K562 treated with DMSO at 1 percent for 48 hours (cell line): Measurements from ENCODE around the gene RUSC1. TPM values are rescaled to one million over a fixed set of nuclear protein-coding genes. Genes with fewer than 3 reads are reported as not detected.

Source experiments
- total RNA-seq: library from RNA; unstranded; fragments of 300-600 nt; gene quantifications from 2 replicates; pipeline ENCODE4 v1.2.3, GENCODE V29; 2022; ENCODE audit warnings: low replicate concordance; ENCODE audit errors: extremely low read depth

Gene RUSC1, protein sequence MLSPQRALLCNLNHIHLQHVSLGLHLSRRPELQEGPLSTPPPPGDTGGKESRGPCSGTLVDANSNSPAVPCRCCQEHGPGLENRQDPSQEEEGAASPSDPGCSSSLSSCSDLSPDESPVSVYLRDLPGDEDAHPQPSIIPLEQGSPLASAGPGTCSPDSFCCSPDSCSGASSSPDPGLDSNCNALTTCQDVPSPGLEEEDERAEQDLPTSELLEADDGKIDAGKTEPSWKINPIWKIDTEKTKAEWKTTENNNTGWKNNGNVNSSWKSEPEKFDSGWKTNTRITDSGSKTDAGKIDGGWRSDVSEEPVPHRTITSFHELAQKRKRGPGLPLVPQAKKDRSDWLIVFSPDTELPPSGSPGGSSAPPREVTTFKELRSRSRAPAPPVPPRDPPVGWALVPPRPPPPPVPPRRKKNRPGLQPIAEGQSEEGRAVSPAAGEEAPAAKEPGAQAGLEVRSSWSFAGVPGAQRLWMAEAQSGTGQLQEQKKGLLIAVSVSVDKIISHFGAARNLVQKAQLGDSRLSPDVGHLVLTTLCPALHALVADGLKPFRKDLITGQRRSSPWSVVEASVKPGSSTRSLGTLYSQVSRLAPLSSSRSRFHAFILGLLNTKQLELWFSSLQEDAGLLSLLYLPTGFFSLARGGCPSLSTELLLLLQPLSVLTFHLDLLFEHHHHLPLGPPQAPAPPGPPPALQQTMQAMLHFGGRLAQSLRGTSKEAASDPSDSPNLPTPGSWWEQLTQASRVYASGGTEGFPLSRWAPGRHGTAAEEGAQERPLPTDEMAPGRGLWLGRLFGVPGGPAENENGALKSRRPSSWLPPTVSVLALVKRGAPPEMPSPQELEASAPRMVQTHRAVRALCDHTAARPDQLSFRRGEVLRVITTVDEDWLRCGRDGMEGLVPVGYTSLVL
- not detected in 2 replicates for total RNA-seq

DNA sequence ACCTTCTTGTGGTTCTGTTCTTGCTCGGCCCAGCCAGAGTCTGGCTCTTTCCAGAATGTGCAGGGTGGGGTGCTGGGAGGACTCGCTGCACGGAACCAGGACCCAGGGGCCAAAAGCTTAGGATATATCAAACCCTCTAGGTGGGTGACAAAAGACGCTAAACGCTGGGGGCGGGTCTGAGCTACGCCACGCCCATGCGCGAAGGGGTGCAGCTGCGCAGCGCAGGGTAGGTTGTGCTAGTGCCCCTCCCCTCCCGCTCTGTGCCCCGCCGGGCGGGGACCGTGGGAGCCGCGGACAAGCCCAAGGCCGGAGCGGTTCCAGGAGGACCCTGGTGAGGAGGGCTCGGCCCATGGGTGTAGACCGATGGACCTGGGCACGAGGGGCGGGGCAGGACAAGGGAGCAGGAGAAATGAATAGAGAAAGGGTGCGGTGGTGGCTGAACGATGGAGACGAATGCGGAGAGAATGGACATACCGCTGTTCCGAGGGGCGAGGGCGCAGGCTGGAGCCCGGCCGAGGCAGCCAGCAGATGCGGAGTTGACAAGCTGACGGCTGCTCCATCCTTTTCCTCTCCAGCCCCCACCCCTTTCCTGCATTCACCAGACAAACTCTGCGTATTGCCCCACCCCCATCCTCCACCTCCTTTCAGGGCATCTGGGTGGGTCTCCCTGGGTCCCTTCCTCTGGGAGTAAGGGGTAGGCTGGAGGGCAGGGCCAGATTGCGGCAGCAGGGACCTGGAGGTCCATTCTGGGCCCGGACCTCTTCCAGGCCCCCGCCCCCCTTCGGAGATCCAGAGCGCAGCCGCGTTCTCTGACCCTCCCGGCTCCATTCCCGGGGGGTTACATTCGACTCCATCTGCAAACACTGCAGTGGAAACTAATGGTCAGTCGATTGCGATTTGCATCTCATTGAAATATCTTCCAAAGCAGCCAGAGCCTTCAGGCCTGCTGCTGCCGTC is at the start of gene RUSC1:
RUSC1 (plus strand) TSS at position 234 of the 957 bp plus-strand sequence. CDS start 880 bp downstream, outside the sequence.

DNA sequence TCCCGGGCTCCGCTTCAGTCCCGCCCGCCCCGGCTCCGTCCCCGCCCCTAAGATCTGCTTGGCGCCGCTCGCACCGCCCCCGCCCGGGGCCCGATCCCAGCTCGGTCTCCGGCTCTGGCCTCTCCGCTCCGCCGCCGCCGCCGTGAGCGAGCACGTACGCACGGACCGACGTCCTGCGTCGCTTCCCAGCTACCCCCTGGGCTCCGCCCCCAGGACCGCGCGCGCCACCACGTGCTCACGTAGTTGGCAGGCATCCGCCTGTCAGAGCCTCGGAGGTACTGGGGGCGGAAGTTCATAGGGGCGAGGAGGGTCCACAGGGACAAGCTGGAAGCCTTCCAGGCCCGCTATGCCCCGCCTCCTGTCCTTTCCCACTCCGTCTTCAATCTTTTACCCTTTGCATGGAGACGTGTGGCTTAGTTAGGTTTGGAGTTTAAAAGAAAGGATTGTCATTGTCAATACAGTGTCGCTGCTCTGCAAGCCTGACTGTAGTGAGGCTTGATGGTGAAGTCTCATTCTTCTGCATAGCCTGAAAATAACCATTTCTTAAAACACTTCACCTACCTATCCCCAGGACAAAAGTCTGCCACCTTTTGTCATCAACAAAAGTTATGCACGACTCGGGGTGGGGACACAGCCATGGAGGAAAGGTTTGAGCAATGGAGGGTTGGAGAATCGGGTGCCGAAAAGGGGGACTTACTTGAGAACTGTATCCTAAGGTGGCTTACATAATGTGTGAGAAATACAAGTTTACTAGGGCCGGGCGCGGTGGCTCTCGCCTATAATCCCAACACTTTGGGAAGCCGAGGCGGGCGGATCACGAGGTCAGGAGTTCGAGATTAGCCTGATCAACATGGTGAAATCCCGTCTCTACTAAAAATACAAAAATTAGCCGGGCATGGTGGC is 47.1 kb upstream of the RUSC1 start, which contains the start of gene CLK2:
CLK2 (minus strand) TSS at position 162 of the 903 bp plus-strand sequence. CDS start 2,527 bp downstream, outside the sequence.

DNA sequence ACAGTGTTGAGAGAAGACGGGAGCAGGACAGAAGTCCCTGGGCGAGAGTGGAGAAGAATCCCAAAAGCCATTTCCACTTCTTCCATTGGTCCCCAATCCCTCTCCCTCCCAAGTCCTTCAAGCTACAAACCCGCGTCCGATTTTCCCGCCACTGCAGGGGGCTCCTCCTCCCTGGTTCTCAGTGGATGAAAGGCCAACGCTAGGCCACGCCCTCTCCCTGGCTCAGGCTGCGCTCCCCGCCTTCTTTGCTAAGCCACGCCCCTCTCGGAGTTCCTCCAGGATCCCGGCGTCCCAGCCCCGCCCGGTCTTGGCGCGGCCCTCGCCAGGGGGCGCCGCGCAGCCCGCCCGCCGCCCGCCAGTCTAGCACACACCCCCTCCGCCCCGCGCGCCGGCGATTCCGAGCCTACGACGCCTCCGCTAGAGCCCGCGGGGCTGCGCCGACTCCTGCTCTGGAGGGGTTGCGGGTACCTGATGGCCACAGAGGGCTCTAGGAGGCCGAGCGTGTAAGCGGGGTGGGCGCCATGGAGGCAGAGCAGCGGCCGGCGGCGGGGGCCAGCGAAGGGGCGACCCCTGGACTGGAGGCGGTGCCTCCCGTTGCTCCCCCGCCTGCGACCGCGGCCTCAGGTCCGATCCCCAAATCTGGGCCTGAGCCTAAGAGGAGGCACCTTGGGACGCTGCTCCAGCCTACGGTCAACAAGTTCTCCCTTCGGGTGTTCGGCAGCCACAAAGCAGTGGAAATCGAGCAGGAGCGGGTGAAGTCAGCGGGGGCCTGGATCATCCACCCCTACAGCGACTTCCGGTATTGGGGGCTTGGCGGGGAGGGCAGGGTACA is 43.4 kb upstream of the RUSC1 start, which contains the start of gene HCN3:
HCN3 (plus strand) TSS at position 394 of the 832 bp plus-strand sequence; CDS start at position 522, 128 bp downstream.

DNA sequence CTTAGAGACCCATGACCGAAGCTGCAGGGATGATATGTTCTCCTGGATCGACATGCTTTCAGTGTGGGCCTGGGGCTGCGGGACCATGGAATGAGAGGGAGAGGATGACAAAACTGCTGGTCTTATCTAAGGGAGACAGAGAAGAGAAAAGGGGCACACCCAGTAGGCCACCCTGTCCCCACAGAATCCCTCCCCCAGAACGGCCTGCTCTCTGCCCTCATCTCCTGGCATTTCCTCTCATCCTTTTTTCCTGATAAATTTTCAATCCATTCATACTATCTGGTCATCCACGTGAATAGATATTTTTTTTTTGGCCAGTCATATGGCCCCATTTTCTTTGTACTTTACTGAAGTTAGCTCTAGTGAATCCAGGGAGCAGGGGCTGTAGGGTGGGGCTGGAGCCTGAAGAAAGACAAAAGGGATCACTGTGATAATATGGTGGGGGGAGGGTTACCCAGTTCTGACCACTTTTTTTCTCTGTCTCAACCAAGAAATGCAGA is 19.3 kb upstream of the RUSC1 start, which contains the start of gene PKLR:
PKLR (minus strand) TSS at position 97 of the 500 bp plus-strand sequence; CDS start at position 54, 43 bp downstream.

DNA sequence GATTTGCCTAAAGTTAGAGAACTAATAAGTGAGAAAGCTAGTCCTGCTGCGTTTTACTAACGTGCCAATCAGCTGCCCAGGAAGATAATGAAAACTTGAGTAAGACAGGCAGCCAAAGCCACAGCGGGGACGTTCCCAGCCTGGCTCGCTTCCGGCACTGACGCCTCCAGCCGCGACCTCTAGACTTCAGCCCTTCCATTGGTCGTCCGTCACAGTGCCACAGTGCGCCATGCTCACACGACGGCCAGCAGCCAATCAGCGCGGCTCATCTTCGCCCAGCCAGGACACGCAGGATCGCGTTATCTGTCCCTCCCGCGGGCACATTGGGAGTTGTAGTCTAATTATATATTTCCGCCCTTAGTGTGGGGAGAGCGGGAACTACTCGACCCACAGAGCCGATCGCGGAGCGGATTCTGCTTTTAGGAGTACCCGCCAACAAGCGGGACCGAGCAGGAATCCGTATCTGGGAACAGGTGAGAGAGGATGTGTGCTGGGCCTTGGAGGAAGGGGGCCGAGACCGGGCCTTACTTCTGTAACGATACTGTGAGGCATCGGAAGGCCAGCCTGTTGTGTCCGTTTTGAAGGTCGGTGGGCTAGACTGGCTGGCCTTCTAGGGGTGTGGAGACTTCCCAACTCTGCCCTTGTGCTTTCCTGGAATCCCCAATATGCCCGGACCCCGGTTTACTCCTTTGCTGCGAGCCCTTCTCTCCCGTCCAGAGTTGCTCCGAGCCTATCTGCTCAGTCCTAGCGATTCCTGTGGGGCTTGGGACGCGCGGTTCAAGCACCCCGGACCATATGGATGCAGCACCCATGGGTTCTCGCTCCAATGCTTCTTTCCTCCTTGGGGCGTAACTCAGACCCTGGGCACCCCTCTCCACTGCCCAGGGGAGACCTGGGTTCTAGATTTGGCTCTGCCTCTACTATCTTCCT is 11.9 kb upstream of the RUSC1 start, which contains the start of gene FDPS:
FDPS (plus strand) TSS at position 374 of the 930 bp plus-strand sequence. CDS start 924 bp downstream, outside the sequence.

Other genes starting within 250 kb of the RUSC1 start
- not detected in 2 replicates for gene EFNA3, start 242.1 kb upstream of the RUSC1 start, total RNA-seq
- gene EFNA1, start 193.0 kb upstream of the RUSC1 start, total RNA-seq: not detected in 2 replicates
- not detected in 2 replicates for gene SLC50A1, start 185.0 kb upstream of the RUSC1 start, total RNA-seq
- not detected in 2 replicates for gene DPM3, start 180.4 kb upstream of the RUSC1 start, total RNA-seq
- gene KRTCAP2, start 147.6 kb upstream of the RUSC1 start, total RNA-seq: not detected in 2 replicates
- not detected in 2 replicates for gene TRIM46, start 147.0 kb upstream of the RUSC1 start, total RNA-seq
- gene THBS3, start 113.0 kb upstream of the RUSC1 start, total RNA-seq: not detected in 2 replicates
- gene MTX1, start 112.2 kb upstream of the RUSC1 start, total RNA-seq: not detected in 2 replicates
- not detected in 2 replicates for gene ENTREP3, start 65.4 kb upstream of the RUSC1 start, total RNA-seq
- gene SCAMP3, start 58.5 kb upstream of the RUSC1 start, total RNA-seq: not detected in 2 replicates
- gene CLK2, start 47.4 kb upstream of the RUSC1 start, total RNA-seq: not detected in 2 replicates
- not detected in 2 replicates for gene HCN3, start 43.4 kb upstream of the RUSC1 start, total RNA-seq
- gene PKLR, start 19.5 kb upstream of the RUSC1 start, total RNA-seq: not detected in 2 replicates
- gene FDPS, start 12.0 kb upstream of the RUSC1 start, total RNA-seq: not detected in 2 replicates
- gene ASH1L, start 241.9 kb downstream of the RUSC1 start, total RNA-seq: not detected in 2 replicates